GM18858 (cell line): Measurements from ENCODE around the gene VIT.

ENCODE experiments used
- ATAC-seq: cut with Tn5 transposase; IDR thresholded peaks from one replicate; pipeline ENCODE4 v1.9.1; 2021; ENCODE audit not compliant: unreplicated experiment

The VIT gene

DNA sequence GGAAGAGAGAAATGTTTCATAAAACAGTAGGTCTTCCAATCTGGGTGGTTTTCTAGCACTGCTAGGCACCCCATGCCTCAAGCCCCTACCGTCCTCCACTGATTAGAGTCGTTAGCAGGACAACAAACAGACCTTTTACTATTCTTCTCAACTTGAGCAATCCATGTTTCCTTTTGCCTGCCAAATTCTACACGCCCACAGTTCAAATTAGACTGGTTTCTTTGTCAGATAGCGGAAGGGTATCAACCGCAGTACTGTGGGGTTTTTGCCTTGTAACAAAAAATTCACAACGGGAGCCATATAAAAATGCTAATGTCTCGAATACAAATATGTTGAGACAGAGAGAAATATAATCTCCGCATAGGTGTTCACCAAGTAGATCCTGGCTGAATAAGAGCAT lies 59.9 kb downstream of the VIT start:
- no peak for ATAC-seq

GRCh38 chr2:36762764-36763490 lies 66.4 kb downstream of the VIT start:
- no peak for ATAC-seq

GRCh38 chr2:36769106-36769505 lies 72.6 kb downstream of the VIT start:
- no peak for ATAC-seq

DNA sequence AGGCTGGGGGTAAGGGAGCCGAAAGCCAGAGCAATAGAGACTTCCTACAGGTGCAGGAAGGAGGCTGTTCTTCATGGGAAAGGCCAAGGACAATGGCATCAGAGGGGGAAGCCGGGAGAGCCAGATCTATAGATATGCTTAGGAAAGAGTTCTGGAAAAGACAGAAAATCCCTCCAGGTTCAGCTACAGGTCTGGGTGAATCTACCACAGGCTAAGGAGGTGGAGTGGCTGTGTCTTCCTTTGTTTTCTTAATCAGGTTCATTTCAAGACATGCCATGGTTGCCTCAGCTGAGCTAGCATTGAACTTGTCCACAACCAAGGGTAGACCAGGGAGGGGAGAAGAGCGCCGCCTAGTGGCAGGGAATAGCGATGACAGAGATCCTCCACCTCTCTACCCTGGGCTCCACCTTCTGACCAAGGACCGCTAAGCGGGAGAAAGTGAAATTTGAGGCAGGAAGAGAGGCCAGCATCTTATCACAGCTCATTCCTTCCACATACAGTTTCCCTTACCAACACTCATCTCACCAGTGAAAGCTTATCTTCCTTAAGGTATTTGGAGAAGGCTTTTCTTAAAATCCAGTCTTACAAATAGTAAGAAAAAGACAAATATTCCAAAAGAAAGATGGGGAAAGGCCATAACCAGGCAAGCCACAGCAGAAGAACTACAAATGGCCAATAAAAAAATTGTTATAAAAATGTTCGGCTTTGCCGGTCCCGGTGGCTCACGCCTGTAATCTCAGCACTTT lies 74.2 kb downstream of the VIT start:
- no peak for ATAC-seq

- ATAC-seq: no peak
Observed at GRCh38 chr2:36771671-36772070, 75.2 kb downstream of the VIT start.

- ATAC-seq: no peak
Observed at GRCh38 chr2:36773947-36774346, 77.4 kb downstream of the VIT start.

DNA sequence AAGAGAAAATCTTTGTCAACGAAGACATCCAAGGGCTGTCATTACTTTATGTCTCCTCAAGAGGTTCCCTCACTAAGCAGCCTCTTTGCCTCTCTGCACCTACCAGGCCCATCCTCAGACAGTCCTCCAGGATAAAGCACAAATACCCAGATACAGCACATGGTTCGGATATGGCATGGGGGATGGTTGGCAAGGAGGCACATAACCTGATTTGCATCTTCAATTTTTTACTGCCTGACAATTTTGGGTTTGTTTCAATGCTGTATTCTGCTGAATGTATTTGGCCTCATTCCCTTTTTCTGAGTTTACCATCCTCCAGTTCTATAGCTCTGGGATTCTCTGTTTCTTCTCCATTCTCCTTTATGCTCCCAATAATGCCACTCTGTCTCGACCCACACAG lies 78.8 kb downstream of the VIT start:
- ATAC-seq: no peak

- ATAC-seq: no peak
Observed at GRCh38 chr2:36775806-36776205, 79.3 kb downstream of the VIT start.

GRCh38 chr2:36777272-36777671 lies 80.8 kb downstream of the VIT start:
- no peak for ATAC-seq

GRCh38 chr2:36777788-36778187 lies 81.3 kb downstream of the VIT start:
- ATAC-seq: no peak

DNA sequence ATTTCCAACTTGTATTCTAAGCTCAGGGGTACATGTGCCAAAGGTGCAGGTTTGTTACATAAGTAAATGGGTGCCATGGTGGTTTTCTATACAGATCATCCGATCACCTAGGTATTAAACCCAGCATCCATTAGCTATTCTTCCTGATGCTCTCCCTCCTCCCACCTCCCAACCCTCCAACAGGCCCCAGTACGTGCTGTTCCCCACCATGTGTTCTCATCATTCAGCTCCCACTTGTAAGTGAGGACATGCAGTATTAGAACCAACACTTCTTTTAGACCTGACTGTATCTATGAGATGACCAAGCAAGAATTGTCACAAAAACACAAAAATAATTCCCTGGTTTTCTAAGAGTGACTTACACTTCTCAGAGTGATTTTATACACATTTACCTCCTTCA lies 83.0 kb downstream of the VIT start:
- no peak for ATAC-seq

DNA sequence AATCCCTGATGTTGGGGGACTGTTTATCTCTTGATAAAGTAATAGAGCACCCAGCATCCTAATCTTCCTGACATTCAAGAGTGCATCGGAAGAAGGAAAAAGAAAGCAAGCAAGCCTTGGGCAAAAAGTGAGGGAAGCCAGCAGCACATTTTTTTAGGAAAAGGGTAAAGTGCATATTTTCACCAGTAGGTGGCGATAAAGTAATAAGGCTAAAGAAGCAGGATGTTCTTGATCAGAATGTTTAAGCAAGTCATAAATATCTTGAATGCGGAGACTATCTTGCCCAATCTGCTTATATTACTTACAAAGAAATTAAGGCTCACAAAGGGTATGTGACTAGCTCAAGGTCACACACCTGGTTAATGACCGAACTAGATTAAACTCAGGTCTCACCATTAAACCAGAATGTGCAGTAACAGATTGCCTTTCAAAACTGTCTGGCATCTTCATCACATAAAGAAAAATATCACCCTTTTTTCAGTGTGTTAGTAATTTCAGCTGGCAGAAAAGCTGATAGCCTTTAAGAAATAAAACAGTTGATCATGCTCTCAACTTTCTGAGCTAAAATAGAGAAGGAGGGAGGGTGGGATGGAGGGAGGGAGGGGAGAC lies 83.8 kb downstream of the VIT start:
- ATAC-seq: peak; percentile 45

GRCh38 chr2:36781907-36782720 lies 85.6 kb downstream of the VIT start:
- no peak for ATAC-seq

DNA sequence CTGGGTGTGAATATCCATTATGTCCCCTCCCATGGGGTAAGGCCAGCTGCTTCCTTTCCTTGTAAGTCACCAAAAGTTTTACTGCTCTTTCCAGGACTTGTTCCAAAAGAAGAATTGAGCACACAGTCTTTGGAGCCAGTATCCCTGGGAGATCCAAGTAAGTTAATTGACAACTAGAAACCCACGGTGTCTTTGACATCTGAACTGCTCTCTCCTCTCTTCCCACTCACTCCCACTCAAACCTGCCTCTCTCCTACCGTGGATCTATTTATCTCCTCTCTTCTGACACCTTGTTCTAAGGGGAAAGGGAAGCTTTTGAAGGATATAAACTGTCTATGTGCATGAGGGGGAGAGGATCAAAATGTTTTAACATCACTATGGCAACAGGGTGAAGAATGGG lies 86.7 kb downstream of the VIT start:
- no peak for ATAC-seq

GRCh38 chr2:36785179-36785795 lies 88.8 kb downstream of the VIT start:
- ATAC-seq: peak; percentile 61

DNA sequence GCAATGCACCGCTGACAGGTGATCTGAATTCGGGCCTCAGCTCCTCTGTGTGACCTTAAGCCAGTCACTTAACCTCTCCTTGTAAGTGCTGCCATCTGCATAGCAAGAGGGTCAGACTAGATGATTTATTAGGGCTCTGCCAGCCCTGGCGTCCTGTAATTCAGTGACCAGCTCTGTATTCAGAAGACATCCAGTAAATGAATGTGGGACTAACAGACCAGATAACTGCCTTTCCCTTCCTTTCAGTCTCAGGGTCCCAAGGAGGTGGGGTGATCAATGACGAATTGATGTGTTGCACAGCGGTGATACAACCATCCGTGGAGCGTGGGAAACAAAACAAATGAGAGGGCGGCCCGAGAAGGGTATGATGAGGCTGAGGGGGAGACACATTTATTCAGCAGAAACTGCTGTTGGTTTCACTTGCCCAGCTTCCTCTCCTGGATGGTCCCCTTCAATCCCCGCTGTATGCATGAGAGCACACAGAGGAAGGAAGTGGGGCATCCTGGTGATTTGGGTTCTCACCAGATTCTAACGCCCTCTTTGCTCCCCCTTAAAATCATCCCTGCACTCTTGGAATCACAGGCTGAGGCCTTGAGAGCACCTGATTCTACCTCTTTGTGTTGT lies 92.8 kb downstream of the VIT start:
- no peak for ATAC-seq

- no peak for ATAC-seq
Observed at GRCh38 chr2:36792951-36793350, 96.4 kb downstream of the VIT start.

GRCh38 chr2:36797324-36798070 lies 101.0 kb downstream of the VIT start:
- no peak for ATAC-seq

DNA sequence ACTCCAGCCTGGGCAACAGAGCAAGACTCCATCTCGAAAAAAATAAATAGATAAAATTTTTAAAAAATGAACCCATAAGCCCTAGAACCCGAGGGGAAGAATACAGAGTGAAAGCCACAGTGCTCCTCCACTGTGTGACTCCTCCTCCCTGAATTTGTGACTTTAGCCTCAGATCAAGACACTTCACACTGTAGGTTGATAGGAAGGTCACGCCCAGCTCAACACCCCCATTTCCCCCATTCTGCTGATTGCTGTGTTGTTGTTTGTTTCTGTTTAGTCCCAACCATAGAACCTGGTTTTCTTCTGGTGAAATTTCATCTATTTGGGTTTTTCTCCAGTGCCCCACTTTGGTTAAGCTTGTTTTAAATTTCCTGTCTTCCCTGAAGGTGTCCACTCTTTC lies 102.2 kb downstream of the VIT start:
- no peak for ATAC-seq

GRCh38 chr2:36800381-36800780 lies 103.9 kb downstream of the VIT start:
- ATAC-seq: no peak
